Measurements from ENCODE around the gene TMEM234. TPM values are rescaled to one million over a fixed set of nuclear protein-coding genes. Genes with fewer than 3 reads are reported as not detected.

TMEM234 gene
- total RNA-seq, 1 experiment from 2014 or later: 23.3 TPM

- intact Hi-C loops (cut with micrococcal nuclease; ENCODE audit: unreplicated experiment) (no loop called here), in situ Hi-C loops (cut with HindIII; ENCODE audit: low pct_unique_long_range_greater_than_20kb, low sequenced_read_pairs) (no loop called here)
- H3K36me3 ChIP-seq (ENCODE audit: control insufficient read depth, insufficient read depth, low read length): peaks cover 11% of the 10 kb centered on the region
- ChIA-PET POLR2A (interaction anchor here (0.7 kb wide), 1 partner anchor 25 kb away, joined by 4 read pairs; no protein-coding TSS in a partner anchor), CTCF (interaction anchor here (0.6 kb wide), 1 partner anchor 13 kb away, joined by 5 read pairs; no protein-coding TSS in a partner anchor)
- H3K27ac ChIP-seq (ENCODE audit: low read length): no peak overlapping the region
- 0 out of 2 replicates have a peak, but pooled peaks have one; percentile 3 for ATAC-seq
- no peak overlapping the region for H3K4me3 ChIP-seq (ENCODE audit: low read depth in 2 of 2, low read length in 2 of 2)
- no peaks in the 10 kb centered on the region for H3K4me1 ChIP-seq (ENCODE audit: control insufficient read depth, insufficient read depth, low read length)
- no peak for DNase-seq (ENCODE audit: low read depth, low spot score)
- BruUV-seq (replicated peaks): no TSS peak
- H3K27me3 ChIP-seq (ENCODE audit: control insufficient read depth, insufficient read depth, low read length): no peaks in the 10 kb centered on the region
- TF ChIP-seq REST (IDR thresholded peaks at IDR 0.05; ENCODE audit: insufficient read depth in 1 of 2, low read depth in 2 of 2, low read length in 1 of 2): no peak
- no peak for TF ChIP-seq TCF7L2 (IDR thresholded peaks at IDR 0.05; ENCODE audit: low read depth, low read length)
- no peak for TF ChIP-seq CTCF (IDR thresholded peaks at IDR 0.05)
- TF ChIP-seq SIN3A (IDR thresholded peaks at IDR 0.05; ENCODE audit: borderline replicate concordance, insufficient read depth, low read depth, low read length): no peak
- TF ChIP-seq POLR2AphosphoS5 (IDR thresholded peaks at IDR 0.05; ENCODE audit: low read depth, low read length): peak; percentile 22
- H3K9me3 ChIP-seq (ENCODE audit: control insufficient read depth, insufficient read depth, low read depth, low read length): no peaks in the 10 kb centered on the region
These were observed 9.8 kb upstream of the TMEM234 start for GRCh38 chr1:32231843-32232432.

GRCh38 chr1:32228771-32229170, 6.6 kb upstream of the TMEM234 start:
- no TSS peak for BruUV-seq (replicated peaks)
- Histone ChIP-seq H3K36me3 (ENCODE audit: control insufficient read depth, insufficient read depth, low read length) (peaks cover 26% of the 10 kb centered on the region), H3K4me1 (ENCODE audit: control insufficient read depth, insufficient read depth, low read length) (peaks cover 4% of the 10 kb centered on the region; the same call in 1 of the 2 replicates), H3K4me3 (ENCODE audit: low read depth in 2 of 2, low read length in 2 of 2) (no peak overlapping the region), H3K27ac (ENCODE audit: low read length) (no peak overlapping the region), H3K27me3 (ENCODE audit: control insufficient read depth, insufficient read depth, low read length) (no peaks in the 10 kb centered on the region), H3K9me3 (ENCODE audit: control insufficient read depth, insufficient read depth, low read depth, low read length) (no peaks in the 10 kb centered on the region)
- ATAC-seq (no peak), DNase-seq (ENCODE audit: low read depth, low spot score) (no peak)
- CTCF ChIA-PET: no interaction called here
- TF ChIP-seq TCF7L2 (IDR thresholded peaks at IDR 0.05; ENCODE audit: low read depth, low read length) (no peak), SIN3A (IDR thresholded peaks at IDR 0.05; ENCODE audit: borderline replicate concordance, insufficient read depth, low read depth, low read length) (no peak), REST (IDR thresholded peaks at IDR 0.05; ENCODE audit: insufficient read depth in 1 of 2, low read depth in 2 of 2, low read length in 1 of 2) (no peak), CTCF (IDR thresholded peaks at IDR 0.05) (no peak), POLR2AphosphoS5 (IDR thresholded peaks at IDR 0.05; ENCODE audit: low read depth, low read length) (no peak)
- intact Hi-C loops (cut with micrococcal nuclease; ENCODE audit: unreplicated experiment): no loop called here
- in situ Hi-C loops (cut with HindIII; ENCODE audit: low pct_unique_long_range_greater_than_20kb, low sequenced_read_pairs): no loop called here
- POLR2A ChIA-PET: interaction anchor here (0.5 kb wide), 1 partner anchor 15 kb away, joined by 6 read pairs; no protein-coding TSS in a partner anchor

Data from Panc1 (cell line).